Measurements from ENCODE around the gene GLI2.

GRCh38 chr2:120712180-120712681 lies 23.4 kb upstream of the GLI2 start:
- TF ChIP-seq PAX5 (IDR thresholded peaks at IDR 0.05; ENCODE audit: insufficient read depth, low read length, severe bottlenecking) = no peak
- no peak for TF ChIP-seq POLR2A (IDR thresholded peaks at IDR 0.05; ENCODE audit: low read depth, low read length)
- no peak for TF ChIP-seq POLR2AphosphoS5 (IDR thresholded peaks at IDR 0.05; ENCODE audit: low read depth, low read length)
- TF ChIP-seq TAF1 (IDR thresholded peaks at IDR 0.05; ENCODE audit: low read depth, low read length) = no peak
